Activated naive CD8-positive, alpha-beta T cell treated with anti-CD3 and anti-CD28 coated beads, Interleukin-2, amount 50 U/mL, for 16 hours (primary cell): Measurements from ENCODE around the gene SPECC1.
"Not testable (repeated sequence)": the region's sequence is repeated elsewhere in the genome, so short reads cannot be mapped to it uniquely, and the experiment has no call there.

ENCODE experiments used
- DNase-seq: peaks from one replicate; pipeline ENCODE4 v3.0.0-alpha.2; 2020; ENCODE audit warnings: low read depth, low spot score

SPECC1 gene

DNA sequence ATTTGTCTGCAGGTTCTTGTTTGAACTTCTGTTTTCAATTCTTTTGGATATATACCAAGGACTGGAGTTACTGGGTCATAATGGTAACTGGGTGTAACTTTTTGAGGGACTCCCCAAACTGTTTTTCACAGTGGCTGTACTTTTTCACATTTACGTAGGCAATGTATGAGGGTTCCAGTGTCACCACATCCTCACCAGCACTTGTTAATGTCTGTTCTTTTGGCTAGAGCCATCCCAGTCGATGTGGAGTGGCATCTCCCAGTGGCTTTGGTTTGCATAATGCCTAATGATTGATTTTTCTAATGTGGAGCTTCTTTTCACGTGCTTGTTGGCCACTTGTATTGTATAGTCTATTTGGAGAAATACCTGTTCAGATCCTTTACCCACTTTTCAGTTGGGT lies 59.3 kb downstream of the SPECC1 start:
- DNase-seq: no peak

DNA sequence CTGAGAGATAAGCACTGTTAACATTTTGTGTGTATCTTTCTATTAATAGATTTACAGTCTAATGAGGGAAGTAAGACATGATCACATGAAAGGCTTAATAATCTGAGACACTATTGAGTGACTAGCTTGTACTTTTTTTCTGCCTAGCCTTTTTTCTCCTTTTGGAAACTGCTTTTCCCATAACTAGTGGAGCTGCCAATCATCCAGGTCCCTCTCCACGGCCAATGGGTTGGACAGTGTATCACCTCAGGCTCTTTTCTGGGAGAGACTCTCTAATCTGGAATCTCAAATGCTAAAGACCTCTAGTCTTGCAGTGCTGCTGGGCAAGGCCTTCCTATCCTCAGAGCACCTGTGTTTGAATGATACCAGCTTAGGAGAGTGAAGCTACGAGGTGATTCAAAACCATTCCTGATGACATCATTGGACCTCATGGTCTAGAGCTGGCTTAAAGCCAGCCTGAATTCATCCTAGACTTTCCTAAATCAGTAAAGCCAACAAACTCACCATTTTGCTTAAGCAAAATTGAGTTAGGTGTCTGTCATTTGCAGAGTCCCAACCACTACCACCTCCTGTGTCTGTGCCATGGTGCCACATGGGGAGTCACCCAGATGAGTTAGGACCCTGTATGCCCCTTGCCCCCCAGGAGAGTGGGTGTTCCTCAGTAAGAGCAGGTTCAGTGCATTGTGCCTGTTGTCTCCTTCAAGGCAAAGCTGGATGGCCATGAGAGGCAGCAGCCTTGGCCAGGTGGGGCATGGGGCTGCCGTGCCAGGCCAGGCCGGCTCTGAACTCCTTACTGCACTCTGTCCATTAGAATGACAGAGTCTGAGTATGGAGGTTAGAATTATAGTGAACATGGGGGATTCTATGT lies 62.9 kb downstream of the SPECC1 start:
- no peak for DNase-seq

DNA sequence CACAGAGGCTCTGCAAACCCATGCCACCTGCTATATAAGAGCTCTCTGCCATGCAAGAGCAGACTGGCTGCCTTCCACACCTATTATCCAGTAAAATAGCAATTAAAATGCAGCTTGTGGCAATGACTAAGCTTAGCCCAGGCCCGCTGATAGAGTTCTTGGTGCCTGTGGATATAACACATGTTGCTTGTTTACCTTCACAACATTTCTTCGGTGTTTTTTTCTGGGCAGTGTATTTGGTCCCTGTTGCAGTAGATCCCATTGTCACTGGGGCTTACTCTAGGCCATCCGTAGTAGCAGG lies 63.5 kb downstream of the SPECC1 start:
- no peak for DNase-seq

DNA sequence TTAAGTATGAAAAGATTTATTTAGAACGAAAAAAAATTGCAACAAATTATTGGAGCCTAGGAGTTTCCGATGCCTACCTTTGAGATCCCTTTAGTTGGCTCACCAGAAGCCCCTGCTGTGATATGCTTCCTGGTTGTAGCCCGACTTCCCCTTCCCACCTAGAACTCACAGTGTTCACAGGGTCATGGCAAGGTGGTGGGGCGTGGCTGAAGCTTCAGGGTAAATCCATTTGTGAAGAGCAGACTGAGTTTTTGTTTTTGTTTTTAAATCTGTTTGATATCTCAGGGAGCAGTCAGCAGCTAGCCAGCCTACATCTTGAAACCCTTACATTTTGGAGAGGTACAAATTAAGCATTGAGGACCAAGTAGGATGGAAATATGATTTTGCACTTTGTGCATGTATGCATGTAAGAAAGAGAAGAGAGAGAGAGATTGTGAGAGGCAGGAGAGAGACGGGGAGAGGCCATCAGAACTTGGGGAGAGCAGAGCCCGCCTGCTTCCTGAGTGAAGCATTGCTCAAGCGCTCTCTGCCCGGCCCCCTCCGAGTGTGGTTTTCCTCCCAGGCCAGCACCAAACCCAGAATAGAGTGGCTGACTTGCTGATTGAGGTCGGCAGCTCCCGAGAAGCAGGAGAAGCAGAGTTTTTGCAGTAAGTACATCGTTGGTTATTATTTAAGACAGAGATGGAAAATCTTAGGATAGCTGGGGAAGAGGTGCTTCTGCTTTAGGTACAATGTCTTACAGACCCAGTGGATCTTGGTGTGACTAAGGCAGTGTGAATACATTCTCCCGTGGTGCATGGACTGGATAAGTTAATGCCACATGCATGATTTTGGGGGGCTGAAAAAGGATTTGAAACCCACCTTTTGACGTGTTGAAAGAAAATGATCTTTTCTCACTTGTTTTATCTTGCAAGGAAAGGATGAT lies 64.2 kb downstream of the SPECC1 start:
- no peak for DNase-seq

DNA sequence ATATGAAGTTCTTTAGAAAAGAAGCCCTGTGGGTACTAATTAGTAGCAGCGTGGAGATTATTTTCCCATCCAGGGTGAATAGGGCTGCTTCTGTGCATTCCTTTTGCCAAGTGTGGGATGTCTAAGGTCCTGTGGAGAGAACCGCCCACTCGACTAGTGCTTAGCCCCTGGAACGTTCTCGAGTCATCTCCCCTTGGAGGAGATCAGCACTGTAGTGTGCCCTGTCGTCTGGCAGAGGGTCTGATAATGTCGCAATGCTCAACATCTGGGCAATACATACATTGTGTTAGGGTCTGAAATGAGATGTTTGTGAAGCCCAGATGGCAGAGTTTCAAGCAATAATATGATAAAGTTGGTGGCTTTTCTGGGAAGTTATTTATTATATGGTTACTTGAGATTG lies 64.8 kb downstream of the SPECC1 start:
- no peak for DNase-seq

DNA sequence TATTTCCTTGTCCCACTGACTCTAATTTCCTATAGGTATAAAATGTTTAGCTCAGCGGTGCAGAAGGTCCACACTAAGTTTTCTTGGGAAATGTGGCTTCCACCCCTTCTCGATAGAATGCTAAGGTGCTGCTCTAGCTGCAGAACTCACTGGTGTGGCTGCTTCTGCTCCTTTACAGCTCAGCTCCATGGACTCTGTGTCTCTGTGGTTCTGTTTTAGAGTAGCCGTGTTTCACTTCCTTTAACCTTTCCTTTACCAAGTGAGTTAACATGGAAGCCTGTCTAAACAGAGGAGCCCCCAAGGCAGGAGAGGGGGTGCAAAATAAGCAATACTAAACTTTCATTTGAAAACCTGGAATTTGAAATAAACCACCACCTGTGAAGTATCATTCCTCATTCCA lies 65.3 kb downstream of the SPECC1 start:
- DNase-seq: no peak

DNA sequence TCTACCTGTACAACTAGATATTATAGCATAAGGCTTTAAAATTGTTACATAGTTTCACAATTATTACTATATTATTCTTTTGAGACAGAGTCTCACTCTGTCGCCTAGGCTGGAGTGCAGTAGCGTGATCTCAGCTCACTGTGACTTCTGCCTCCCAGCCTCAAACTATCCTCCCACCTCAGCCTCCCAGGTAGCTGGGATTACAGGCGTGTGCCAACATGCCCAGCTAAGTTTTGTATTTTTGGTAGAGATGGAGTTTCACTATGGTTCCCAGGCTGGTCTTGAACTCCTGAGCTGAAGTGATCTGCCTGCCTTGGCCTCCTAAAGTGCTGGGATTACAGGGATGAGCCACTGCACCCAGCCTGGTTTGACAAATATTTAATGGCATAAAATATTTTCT lies 67.0 kb downstream of the SPECC1 start:
- DNase-seq: not testable (repeated sequence)

DNA sequence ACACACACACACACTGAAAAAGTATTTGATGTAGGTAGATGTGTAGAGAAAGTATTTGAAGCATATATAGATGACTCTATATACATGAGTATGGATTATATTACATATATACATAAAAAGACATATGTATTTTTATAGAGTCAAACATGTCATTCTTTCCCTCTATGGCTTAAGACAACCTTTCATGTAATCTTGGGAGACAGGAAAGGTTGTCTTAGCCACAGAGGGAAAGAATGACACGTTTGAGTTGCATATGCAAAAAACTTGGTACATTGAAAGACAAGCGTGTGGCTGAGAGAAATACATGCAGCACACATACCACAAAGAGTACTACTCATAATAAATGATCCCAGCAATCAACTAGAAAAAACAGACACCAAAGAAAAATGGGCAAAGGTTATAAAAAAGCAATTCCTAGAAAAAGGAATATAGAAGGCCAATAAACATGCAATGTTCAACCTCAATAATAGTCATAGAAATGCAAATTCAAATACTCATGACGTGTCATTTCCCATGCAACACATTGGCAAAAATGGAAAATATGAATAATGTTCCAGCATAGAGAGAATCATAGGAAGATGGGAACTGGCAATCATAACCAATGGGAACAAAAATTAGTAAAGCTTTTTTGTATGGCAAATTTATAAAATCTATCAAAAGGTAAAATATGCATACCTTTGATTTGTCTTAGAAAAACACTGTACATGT lies 69.0 kb downstream of the SPECC1 start:
- DNase-seq: no peak

DNA sequence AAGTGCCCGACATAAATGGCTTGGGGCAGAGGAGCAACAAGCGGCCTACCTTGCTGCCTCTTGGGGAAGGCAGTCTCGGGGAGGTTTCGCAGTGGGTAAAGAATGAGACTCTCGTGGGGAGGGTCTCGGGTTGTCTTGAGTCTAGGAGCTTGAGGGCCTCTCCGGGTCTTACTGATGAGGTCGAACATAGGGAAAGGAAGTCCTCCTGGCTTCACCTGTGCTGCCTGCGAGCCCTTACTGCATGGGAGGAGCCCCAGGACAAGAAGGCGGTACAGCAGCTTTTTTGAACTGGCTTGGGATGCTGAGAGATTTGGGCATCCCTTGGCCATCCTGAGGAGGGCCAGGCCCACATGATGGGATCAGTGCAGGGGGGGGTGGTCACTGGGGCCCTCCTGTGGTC lies 71.4 kb downstream of the SPECC1 start:
- DNase-seq: no peak

DNA sequence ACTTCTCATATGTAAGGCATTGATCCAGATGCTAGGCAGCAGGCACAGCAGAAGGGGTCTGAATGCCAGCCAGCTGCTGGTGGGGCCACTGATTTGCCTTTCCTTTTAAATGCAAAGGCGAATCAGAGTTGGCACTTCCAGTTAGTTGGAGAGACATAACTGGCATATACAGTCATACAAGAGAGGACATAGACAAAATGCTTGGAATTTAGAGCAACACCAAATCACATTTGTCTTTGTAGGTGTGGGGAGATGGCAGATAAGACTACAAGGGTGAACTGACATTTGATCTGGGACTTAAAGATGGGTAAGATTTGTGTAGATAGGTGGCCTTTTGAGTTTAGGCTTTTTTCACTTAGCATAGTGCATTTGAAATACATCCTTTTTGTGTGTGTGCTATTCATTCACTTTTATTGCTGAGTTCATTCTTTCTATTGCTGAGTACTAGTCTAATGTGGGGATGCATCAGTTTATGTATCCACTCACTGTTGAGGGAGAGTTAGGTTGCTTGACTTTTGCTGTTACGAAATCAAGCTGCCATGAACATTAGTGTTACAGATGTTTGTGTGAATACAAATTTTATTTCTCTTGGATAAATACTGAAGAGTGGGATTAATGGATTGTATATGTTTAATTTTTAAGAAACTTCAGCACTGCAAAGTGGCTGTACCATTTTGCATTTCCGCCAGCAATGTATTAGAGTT lies 74.1 kb downstream of the SPECC1 start:
- no peak for DNase-seq

DNA sequence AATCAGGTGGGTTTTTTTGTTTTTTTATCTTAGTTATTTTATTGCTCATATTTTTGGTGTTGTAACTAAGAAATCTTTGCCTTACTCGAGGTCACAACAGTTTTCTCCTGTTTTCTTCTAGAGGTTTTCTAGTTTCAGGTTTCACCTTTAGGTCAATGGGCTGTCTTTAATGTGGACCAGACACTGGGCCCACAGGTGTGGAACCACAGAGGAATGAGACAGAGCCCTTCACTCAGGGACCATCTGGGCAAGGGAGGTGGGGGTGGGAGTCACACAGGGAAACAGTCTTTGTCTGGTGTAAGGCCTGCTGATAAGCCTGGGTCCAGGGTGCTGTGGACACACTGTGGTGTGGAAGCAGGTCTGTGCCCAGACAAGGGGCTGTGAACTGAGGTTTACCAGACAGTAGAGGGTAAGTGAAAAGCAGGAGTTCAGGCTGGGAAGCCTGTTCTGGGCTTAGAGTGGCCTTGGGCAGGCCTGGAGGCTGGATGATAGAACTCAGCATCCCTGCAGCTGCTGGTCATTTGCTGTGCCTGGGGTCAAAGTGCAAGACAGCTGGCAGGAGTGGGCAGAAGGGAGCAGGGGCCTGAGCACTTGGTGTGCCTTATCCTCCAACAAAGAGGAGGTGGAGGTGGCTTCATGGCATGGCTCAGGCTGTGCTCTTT lies 75.6 kb downstream of the SPECC1 start:
- DNase-seq: no peak

DNA sequence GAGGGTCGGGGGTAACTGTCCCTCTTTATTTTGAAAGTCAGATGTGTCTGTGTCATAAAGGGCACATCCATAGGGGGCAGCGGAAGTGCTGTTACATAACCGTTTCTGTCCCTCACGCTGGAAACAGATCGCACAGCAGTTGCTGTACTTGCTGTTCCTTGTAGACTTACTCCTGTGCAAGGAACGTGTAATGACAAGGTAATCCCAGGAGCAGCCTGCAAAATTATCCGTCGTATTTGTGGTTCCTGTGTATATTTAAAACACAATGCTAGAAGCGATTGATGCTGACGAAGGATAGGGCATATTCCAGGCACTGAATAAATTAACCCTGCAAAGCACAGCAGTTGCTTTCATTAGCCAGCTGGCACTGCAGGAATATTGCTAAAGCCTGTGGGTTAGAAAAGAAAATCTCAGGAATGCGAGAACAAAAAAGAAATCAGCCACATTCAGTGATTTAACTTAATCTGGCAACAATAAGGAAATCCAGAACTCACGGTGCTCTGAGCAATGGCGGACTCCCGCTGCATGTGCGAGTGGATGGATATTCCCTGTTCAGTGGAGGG lies 76.2 kb downstream of the SPECC1 start:
- no peak for DNase-seq

DNA sequence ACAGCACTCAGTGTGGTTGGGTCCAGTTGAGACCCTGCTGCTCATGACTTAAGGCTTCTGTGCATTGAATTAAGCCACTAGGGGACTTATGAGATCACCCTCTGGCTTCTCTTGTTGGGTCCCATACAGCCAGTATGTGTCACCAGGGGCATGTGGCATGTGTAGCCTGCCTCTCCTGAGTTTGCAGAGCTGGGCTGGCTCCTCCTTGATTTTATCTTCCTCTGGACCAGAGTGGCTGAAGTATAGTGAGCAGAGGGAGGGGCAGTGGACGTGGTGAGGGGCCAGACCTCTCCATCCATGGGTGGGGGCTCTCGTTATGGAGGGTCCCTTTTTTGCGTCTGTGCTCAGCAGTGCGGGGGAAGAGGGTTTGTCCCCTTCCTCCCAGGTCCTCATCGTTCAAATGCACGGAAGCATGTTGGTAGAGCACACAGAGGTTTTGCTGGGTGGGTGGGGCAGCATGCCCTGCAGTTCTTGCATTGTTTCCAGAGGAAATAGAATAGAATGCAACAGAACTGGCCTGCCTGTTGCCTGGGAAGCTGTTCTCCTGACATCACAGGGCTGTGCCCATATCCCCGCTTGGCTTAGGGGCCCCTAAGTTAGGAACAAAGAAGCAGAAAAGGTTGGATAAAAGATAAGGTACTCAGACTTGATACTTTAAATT lies 77.4 kb downstream of the SPECC1 start:
- DNase-seq: no peak

DNA sequence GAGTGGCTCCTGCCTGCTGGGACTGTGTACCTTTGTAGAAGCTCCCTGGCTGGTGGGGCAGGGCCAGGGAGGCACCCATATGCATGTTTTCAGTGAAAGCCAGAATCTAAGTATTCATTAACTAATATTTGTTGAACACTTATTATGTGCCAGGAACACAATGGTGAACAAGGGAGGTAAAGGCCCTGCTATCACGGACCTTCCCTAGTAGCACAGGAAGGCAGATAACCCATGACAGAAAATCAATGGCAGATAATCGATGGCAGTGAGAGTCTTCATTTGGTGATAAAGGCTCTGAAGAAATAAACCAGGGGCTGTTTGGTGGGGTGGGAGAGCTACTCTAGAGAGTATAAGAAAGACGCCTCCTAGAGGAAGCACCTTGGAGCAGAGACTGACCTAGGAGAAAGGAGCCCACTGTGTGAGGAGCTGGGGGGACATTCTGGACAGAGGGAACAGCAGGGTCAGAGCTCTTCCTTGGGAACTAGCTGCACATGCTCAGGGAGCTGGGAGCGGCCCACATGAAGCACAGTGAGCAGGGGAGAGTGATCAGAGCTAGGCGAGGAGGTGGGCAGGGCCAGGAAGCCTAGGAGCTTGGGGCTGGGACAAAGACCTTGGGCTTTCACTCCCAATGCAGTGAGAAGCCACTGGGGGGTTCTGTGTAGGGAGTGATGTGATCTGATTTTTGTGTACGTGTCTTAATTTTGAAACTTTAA lies 78.5 kb downstream of the SPECC1 start:
- no peak for DNase-seq

DNA sequence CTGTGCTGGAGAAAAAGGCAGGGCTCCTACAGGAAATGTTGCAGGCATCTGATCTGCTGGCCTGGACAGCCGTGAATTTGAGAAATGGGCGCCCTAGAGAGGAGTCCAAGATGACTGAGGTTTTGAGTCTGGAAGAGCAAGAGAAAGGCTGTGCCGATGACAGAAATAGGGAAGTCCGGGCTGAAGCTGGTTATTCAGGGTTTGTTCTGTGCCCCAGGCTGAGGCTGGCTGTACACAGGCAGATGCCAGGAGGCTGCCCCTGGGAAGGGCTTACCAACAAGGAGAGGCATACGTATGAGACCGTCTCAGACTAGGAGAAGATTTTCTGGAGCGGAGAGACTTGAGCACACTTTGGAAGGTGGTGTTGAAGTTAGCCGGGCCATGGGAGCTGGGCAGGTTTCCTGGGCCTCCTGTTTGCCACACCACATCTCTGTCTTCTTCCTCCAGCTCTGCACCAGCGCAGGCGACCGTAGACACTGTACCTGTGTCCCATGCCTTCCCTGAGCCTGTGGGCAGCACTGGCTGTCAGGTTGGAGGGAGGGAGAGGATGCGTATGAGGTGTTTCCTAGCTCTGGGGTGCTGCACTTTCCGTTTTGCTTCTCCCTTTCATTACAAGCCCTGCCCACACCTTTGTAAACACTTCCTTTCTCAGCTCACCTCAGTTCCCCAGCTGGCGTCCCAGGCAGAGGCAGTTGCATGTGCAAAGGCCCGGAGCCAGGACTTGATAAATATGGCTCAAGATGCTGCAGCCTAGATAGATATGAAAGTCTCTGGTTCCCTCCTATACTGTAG lies 80.8 kb downstream of the SPECC1 start:
- no peak for DNase-seq

DNA sequence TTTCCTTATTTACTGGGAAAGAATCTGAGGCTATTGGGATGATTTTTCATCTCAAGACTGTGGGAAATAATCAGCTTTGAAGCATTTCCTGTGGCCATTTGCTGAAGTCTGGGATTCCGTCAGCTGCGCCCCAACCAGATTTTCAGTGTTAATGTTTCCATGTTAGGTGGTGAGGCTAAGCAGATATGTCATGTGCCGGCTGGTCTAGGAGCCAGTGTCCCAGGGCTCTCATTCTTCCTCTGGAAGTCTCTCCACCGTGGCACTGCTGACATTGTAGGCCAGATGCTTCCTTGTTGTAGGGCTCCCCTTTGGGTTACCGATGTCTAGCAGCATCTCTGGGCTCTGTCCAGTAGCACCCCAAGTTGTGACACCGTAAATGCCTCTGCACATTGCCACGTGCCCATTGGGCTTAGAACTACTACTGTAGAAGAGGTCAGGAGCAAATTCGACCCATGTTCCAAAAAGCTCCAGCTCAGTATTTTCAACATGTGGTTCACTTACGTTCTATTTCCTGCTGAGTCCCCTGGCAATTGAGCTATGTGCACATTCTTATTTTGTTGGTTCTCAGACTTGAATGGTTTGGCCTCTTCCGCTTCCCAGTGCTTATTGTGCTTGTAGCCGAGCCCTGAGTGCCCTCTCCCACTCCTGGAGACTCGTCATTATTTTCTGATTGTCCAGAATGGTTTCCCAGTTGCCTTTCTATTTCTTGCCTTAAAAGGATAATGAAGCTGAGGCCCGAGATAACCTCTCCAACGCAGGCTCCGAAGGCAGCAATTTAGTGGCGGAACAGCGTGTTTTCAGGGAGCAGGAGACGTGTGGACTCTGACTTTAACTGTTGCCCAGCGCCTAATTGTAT lies 82.2 kb downstream of the SPECC1 start:
- DNase-seq: no peak

DNA sequence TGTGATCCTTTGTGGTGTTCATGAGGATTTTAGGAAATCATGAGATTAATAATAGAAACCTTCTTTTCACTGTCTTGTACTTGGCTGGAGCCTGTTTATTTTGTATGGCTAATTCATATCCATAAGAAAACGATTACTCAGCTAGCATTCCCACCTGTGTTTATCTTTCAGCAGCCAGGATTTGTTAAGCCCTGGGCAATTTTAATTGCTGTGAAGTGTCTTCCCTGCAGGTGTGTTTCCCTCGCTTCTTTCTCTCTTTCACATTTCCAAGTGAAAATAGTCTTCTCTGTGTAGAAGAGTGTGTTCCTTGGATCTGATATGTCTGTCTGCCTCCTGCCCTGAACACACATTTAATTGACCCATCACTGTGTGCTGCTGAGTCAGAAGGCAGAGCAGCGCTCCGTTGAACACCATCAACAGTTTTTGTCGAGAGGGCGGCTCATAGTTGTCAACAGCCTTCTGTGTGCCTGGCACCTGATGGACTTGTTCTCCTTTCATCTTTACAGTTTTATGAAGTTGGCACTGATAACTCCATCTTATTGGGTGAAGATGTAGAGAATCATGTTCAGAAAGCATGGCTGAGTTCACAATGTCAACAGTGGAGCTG lies 83.2 kb downstream of the SPECC1 start:
- DNase-seq: no peak
